Measurements from ENCODE around the gene ARFGAP2. TPM values are rescaled to one million over a fixed set of nuclear protein-coding genes. Genes with fewer than 3 reads are reported as not detected.

ARFGAP2 gene
- total and polyA plus RNA-seq, 9 of the 15 experiments (the other 6 are each of a cell fraction or from before 2014, with no cell fraction given): 29.1 to 140 (median 90.1) TPM

- TF ChIP-seq MBD1 (CRISPR knock-in tag; IDR thresholded peaks at IDR 0.05) (no peak), ATF6 (CRISPR knock-in tag; IDR thresholded peaks at IDR 0.05) (peak; percentile 15; the same call in 1 of the 2 replicates), MLX (CRISPR knock-in tag; conservative IDR thresholded peaks at IDR 0.05) (no peak), CTCFL (IDR thresholded peaks at IDR 0.05; ENCODE audit: borderline replicate concordance, insufficient read depth, low read depth, low read length, poor library complexity, severe bottlenecking) (no peak), NUFIP1 (IDR thresholded peaks at IDR 0.05; ENCODE audit: partially characterized antibody) (no peak), GTF2B (IDR thresholded peaks at IDR 0.05; ENCODE audit: extremely low read depth, insufficient read length) (no peak), FOS (IDR thresholded peaks at IDR 0.05; ENCODE audit: extremely low read depth, insufficient read length) (peak; percentile 60), ZNF197 (CRISPR knock-in tag; IDR thresholded peaks at IDR 0.05; ENCODE audit: low read depth) (no peak), ZBTB7A (IDR thresholded peaks at IDR 0.05; ENCODE audit: borderline replicate concordance, control insufficient read depth, low read depth, low read length) (peak; percentile 78; the same call in 1 of the 2 replicates), ZFPM2 (CRISPR knock-in tag; IDR thresholded peaks at IDR 0.05) (no peak), CBFB (CRISPR knock-in tag; IDR thresholded peaks at IDR 0.05) (no peak), FOXP1 (CRISPR knock-in tag; IDR thresholded peaks at IDR 0.05) (peak; percentile 70; the same call in 1 of the 2 replicates), HBP1 (CRISPR knock-in tag; IDR thresholded peaks at IDR 0.05) (no peak), ZNF655 (CRISPR knock-in tag; IDR thresholded peaks at IDR 0.05) (no peak), NFE2 (IDR thresholded peaks at IDR 0.05; ENCODE audit: low read depth) (no peak), TRIM28 (IDR thresholded peaks at IDR 0.05) (no peak)
These were observed at the start of gene ARFGAP2 (continued) for GRCh38 chr11:47176328-47177228.
